ENCODE data around the gene WDR36.

WDR36 gene

GRCh38 chr5:111159845-111160244 lies 67.7 kb downstream of the WDR36 start:
- TF ChIP-seq USF1 (IDR thresholded peaks at IDR 0.05) (no peak), YY1 (IDR thresholded peaks at IDR 0.05; ENCODE audit: low read depth) (no peak), RAD21 (IDR thresholded peaks at IDR 0.05; ENCODE audit: low read depth) (no peak), NFIC (IDR thresholded peaks at IDR 0.05) (no peak), FOXM1 (IDR thresholded peaks at IDR 0.05; ENCODE audit: borderline replicate concordance, low read depth) (no peak), MAX (IDR thresholded peaks at IDR 0.05) (no peak)

- TF ChIP-seq FOXM1 (IDR thresholded peaks at IDR 0.05; ENCODE audit: borderline replicate concordance, low read depth) (no peak), REST (IDR thresholded peaks at IDR 0.05; ENCODE audit: low read depth) (no peak), EP300 (IDR thresholded peaks at IDR 0.05; ENCODE audit: borderline replicate concordance) (no peak), ZBTB7A (IDR thresholded peaks at IDR 0.05; ENCODE audit: low read depth) (no peak), TAF1 (IDR thresholded peaks at IDR 0.05; ENCODE audit: low read depth) (no peak), NFIC (IDR thresholded peaks at IDR 0.05) (no peak), RAD21 (IDR thresholded peaks at IDR 0.05; ENCODE audit: low read depth) (no peak), TEAD4 (IDR thresholded peaks at IDR 0.05) (no peak), YY1 (IDR thresholded peaks at IDR 0.05; ENCODE audit: low read depth) (no peak), CEBPB (IDR thresholded peaks at IDR 0.05) (no peak), CREB1 (IDR thresholded peaks at IDR 0.05; ENCODE audit: low read depth) (no peak), MAX (IDR thresholded peaks at IDR 0.05) (no peak), USF1 (IDR thresholded peaks at IDR 0.05) (no peak), EGR1 (IDR thresholded peaks at IDR 0.05) (no peak)
These were observed 70.9 kb downstream of the WDR36 start for GRCh38 chr5:111163000-111163399.

GRCh38 chr5:111165058-111165457 lies 72.9 kb downstream of the WDR36 start:
- TF ChIP-seq REST (IDR thresholded peaks at IDR 0.05; ENCODE audit: low read depth) (no peak), FOXM1 (IDR thresholded peaks at IDR 0.05; ENCODE audit: borderline replicate concordance, low read depth) (no peak), TCF12 (IDR thresholded peaks at IDR 0.05; ENCODE audit: low read depth) (no peak), EGR1 (IDR thresholded peaks at IDR 0.05) (no peak), TEAD4 (IDR thresholded peaks at IDR 0.05) (no peak), EP300 (IDR thresholded peaks at IDR 0.05; ENCODE audit: borderline replicate concordance) (no peak), MAX (IDR thresholded peaks at IDR 0.05) (no peak), YY1 (IDR thresholded peaks at IDR 0.05; ENCODE audit: low read depth) (no peak), CEBPB (IDR thresholded peaks at IDR 0.05) (no peak), ZBTB7A (IDR thresholded peaks at IDR 0.05; ENCODE audit: low read depth) (no peak), TAF1 (IDR thresholded peaks at IDR 0.05; ENCODE audit: low read depth) (no peak), USF1 (IDR thresholded peaks at IDR 0.05) (no peak), CREB1 (IDR thresholded peaks at IDR 0.05; ENCODE audit: low read depth) (no peak), NFIC (IDR thresholded peaks at IDR 0.05) (no peak), RAD21 (IDR thresholded peaks at IDR 0.05; ENCODE audit: low read depth) (no peak)

- TF ChIP-seq CREB1 (IDR thresholded peaks at IDR 0.05; ENCODE audit: low read depth): no peak
- no peak for TF ChIP-seq CEBPB (IDR thresholded peaks at IDR 0.05)
These were observed 75.4 kb downstream of the WDR36 start for GRCh38 chr5:111167551-111167950.

GRCh38 chr5:111168608-111169007 lies 76.5 kb downstream of the WDR36 start:
- no peak for TF ChIP-seq USF1 (IDR thresholded peaks at IDR 0.05)
- TF ChIP-seq REST (IDR thresholded peaks at IDR 0.05; ENCODE audit: low read depth): no peak
- TF ChIP-seq EP300 (IDR thresholded peaks at IDR 0.05; ENCODE audit: borderline replicate concordance): no peak
- TF ChIP-seq EGR1 (IDR thresholded peaks at IDR 0.05): no peak
- TF ChIP-seq RAD21 (IDR thresholded peaks at IDR 0.05; ENCODE audit: low read depth): no peak
- no peak for TF ChIP-seq FOXM1 (IDR thresholded peaks at IDR 0.05; ENCODE audit: borderline replicate concordance, low read depth)
- no peak for TF ChIP-seq ZBTB7A (IDR thresholded peaks at IDR 0.05; ENCODE audit: low read depth)
- TF ChIP-seq TCF12 (IDR thresholded peaks at IDR 0.05; ENCODE audit: low read depth): no peak
- TF ChIP-seq CREB1 (IDR thresholded peaks at IDR 0.05; ENCODE audit: low read depth): no peak
- TF ChIP-seq YY1 (IDR thresholded peaks at IDR 0.05; ENCODE audit: low read depth): no peak
- TF ChIP-seq TEAD4 (IDR thresholded peaks at IDR 0.05): no peak
- TF ChIP-seq TAF1 (IDR thresholded peaks at IDR 0.05; ENCODE audit: low read depth): no peak
- no peak for TF ChIP-seq MAX (IDR thresholded peaks at IDR 0.05)
- TF ChIP-seq NFIC (IDR thresholded peaks at IDR 0.05): no peak
- no peak for TF ChIP-seq CEBPB (IDR thresholded peaks at IDR 0.05)

Measured in Ishikawa (cell line).